ENCODE data around the gene AURKAIP1. TPM values are rescaled to one million over a fixed set of nuclear protein-coding genes. Genes with fewer than 3 reads are reported as not detected.
A peak's percentile ranks its signal among the peaks of the same experiment; 100 is the strongest.

AURKAIP1 gene
- total and polyA plus RNA-seq, 9 of the 15 experiments (the other 6 are each of a cell fraction or from before 2014, with no cell fraction given) = 7.8 to 478 (median 92.0) TPM

- TF ChIP-seq, protein P1, sequence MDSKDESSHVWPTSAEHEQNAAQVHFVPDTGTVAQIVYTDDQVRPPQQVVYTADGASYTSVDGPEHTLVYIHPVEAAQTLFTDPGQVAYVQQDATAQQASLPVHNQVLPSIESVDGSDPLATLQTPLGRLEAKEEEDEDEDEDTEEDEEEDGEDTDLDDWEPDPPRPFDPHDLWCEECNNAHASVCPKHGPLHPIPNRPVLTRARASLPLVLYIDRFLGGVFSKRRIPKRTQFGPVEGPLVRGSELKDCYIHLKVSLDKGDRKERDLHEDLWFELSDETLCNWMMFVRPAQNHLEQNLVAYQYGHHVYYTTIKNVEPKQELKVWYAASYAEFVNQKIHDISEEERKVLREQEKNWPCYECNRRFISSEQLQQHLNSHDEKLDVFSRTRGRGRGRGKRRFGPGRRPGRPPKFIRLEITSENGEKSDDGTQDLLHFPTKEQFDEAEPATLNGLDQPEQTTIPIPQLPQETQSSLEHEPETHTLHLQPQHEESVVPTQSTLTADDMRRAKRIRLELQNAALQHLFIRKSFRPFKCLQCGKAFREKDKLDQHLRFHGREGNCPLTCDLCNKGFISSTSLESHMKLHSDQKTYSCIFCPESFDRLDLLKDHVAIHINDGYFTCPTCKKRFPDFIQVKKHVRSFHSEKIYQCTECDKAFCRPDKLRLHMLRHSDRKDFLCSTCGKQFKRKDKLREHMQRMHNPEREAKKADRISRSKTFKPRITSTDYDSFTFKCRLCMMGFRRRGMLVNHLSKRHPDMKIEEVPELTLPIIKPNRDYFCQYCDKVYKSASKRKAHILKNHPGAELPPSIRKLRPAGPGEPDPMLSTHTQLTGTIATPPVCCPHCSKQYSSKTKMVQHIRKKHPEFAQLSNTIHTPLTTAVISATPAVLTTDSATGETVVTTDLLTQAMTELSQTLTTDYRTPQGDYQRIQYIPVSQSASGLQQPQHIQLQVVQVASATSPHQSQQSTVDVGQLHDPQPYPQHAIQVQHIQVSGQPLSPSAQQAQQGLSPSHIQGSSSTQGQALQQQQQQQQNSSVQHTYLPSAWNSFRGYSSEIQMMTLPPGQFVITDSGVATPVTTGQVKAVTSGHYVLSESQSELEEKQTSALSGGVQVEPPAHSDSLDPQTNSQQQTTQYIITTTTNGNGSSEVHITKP (IDR thresholded peaks at IDR 0.05; ENCODE audit: partially characterized antibody) = no peak
- TF ChIP-seq ZNF274 (IDR thresholded peaks at IDR 0.05; ENCODE audit: borderline replicate concordance, low read depth, low read length) (no peak), ZNF76 (CRISPR knock-in tag; IDR thresholded peaks at IDR 0.05; ENCODE audit: borderline replicate concordance) (no peak), ZNF668 (CRISPR knock-in tag; IDR thresholded peaks at IDR 0.05) (no peak), ESRRA (IDR thresholded peaks at IDR 0.05; ENCODE audit: borderline replicate concordance, low read depth) (no peak), FOXO4 (CRISPR knock-in tag; IDR thresholded peaks at IDR 0.05) (no peak), ZNF444 (CRISPR knock-in tag; IDR thresholded peaks at IDR 0.05) (no peak), TEAD4 (IDR thresholded peaks at IDR 0.05; ENCODE audit: low read length) (no peak), TEAD4 (CRISPR knock-in tag; IDR thresholded peaks at IDR 0.05; ENCODE audit: borderline replicate concordance) (no peak), LCOR (CRISPR knock-in tag; IDR thresholded peaks at IDR 0.05) (no peak), ZNF766 (CRISPR knock-in tag; conservative IDR thresholded peaks at IDR 0.05) (no peak), C11orf30 (IDR thresholded peaks at IDR 0.05; ENCODE audit: low read depth) (no peak), SMAD2 (IDR thresholded peaks at IDR 0.05; ENCODE audit: low read depth, low read length) (no peak), ARID3A (IDR thresholded peaks at IDR 0.05; ENCODE audit: borderline replicate concordance, low read depth, low read length) (no peak)
- TF ChIP-seq, protein P2, sequence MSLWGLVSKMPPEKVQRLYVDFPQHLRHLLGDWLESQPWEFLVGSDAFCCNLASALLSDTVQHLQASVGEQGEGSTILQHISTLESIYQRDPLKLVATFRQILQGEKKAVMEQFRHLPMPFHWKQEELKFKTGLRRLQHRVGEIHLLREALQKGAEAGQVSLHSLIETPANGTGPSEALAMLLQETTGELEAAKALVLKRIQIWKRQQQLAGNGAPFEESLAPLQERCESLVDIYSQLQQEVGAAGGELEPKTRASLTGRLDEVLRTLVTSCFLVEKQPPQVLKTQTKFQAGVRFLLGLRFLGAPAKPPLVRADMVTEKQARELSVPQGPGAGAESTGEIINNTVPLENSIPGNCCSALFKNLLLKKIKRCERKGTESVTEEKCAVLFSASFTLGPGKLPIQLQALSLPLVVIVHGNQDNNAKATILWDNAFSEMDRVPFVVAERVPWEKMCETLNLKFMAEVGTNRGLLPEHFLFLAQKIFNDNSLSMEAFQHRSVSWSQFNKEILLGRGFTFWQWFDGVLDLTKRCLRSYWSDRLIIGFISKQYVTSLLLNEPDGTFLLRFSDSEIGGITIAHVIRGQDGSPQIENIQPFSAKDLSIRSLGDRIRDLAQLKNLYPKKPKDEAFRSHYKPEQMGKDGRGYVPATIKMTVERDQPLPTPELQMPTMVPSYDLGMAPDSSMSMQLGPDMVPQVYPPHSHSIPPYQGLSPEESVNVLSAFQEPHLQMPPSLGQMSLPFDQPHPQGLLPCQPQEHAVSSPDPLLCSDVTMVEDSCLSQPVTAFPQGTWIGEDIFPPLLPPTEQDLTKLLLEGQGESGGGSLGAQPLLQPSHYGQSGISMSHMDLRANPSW (CRISPR knock-in tag; IDR thresholded peaks at IDR 0.05) = no peak
- TF ChIP-seq, protein P3, sequence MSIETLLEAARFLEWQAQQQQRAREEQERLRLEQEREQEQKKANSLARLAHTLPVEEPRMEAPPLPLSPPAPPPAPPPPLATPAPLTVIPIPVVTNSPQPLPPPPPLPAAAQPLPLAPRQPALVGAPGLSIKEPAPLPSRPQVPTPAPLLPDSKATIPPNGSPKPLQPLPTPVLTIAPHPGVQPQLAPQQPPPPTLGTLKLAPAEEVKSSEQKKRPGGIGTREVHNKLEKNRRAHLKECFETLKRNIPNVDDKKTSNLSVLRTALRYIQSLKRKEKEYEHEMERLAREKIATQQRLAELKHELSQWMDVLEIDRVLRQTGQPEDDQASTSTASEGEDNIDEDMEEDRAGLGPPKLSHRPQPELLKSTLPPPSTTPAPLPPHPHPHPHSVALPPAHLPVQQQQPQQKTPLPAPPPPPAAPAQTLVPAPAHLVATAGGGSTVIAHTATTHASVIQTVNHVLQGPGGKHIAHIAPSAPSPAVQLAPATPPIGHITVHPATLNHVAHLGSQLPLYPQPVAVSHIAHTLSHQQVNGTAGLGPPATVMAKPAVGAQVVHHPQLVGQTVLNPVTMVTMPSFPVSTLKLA (conservative IDR thresholded peaks at IDR 0.05) = peak in 1 of 2 experiments; percentile 74; a peak in 3 of 4 replicates
Observed at GRCh38 chr1:1334835-1335234, 40.2 kb downstream of the AURKAIP1 start (continued).

Data from K562 (cell line).